ENCODE measurements around the gene SELENOO.
"Not testable (repeated sequence)": the region's sequence is repeated elsewhere in the genome, so short reads cannot be mapped to it uniquely, and the experiment has no call there.

Gene SELENOO, protein sequence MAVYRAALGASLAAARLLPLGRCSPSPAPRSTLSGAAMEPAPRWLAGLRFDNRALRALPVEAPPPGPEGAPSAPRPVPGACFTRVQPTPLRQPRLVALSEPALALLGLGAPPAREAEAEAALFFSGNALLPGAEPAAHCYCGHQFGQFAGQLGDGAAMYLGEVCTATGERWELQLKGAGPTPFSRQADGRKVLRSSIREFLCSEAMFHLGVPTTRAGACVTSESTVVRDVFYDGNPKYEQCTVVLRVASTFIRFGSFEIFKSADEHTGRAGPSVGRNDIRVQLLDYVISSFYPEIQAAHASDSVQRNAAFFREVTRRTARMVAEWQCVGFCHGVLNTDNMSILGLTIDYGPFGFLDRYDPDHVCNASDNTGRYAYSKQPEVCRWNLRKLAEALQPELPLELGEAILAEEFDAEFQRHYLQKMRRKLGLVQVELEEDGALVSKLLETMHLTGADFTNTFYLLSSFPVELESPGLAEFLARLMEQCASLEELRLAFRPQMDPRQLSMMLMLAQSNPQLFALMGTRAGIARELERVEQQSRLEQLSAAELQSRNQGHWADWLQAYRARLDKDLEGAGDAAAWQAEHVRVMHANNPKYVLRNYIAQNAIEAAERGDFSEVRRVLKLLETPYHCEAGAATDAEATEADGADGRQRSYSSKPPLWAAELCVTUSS

DNA sequence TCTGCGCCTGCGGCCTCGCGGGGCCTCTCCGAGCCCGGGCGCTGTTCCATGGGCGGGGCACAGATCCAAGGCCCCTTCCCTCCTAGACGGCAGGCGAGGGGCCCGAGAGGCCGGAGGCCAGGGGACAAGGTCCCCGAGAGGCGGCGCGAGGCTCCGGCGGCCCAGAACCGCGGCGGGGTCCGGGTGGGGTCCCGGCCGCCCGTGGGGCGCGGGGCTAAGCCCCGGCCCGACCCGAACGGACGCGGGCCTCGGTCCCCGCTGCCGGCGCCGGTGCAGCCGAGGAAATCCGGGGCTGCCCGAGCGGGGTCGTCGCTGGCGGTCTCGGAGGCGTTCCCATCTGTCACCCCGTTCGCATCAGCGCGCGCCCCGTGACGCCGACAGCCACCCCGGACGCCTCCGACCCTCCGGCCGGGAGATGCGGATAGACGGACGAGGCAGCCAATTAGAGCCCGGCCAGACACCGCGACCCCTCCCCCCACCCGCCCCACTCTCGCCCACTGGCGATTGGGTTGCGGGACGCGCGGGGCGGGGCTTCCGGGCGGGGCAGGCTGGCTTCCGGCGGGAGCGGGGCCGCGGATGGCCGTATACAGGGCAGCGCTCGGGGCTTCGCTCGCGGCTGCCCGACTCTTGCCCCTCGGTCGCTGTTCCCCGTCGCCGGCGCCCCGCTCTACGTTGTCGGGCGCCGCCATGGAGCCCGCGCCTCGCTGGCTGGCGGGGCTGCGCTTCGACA is at the start of gene SELENOO:
Gene SELENOO, plus strand, starts transcription at position 551 of the 730 bp plus-strand sequence. Its CDS starts 26 bp downstream, at position 577.
- DNase-seq, result peak; percentile 72

DNA sequence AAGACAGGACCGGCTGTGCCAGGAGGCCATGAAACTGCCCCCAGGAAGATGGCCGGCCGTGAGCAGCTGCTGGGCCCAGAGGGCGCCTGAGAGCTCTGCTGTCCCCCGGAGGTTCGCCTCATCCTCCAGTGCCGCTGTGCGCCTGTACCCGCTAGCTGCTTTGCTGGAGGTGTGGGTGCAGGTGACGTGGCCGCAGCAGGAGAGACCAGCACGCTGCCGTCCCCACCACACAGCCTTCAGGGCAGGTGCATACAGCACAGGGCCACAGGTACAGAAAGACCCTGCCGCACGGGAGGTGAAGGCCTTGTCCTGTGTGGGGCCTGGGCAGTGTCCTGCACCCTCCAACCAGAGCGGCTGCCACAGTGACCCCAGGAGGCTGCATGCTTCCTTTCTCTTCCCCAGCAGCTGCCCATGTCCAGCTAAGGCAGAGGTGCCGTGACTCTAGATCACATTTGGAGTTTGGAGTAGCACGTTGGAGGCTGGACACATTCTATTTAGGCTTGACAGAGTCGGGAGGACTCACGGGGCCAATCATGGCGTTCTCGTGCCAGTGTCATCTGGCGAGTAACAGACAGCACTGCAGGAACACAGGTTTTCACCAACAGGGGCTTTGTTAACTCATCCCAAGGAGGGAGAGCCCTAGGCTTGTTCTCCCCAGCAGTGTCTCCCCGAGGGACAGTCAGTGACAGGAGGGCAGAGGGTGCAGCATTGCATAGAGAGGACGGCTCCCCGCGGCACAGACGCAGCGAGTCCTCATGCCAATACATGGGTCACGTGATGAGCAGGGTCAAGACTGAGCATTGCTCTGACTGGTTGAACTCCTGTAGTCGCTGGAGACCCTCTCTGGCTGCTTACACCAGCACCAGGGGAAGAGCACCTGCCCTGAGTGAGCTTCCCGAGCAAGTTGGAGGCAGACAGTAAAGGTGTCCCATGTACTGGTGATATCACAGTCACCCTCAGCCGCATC is 49.0 kb upstream of the SELENOO start:
- DNase-seq, result no peak

DNA sequence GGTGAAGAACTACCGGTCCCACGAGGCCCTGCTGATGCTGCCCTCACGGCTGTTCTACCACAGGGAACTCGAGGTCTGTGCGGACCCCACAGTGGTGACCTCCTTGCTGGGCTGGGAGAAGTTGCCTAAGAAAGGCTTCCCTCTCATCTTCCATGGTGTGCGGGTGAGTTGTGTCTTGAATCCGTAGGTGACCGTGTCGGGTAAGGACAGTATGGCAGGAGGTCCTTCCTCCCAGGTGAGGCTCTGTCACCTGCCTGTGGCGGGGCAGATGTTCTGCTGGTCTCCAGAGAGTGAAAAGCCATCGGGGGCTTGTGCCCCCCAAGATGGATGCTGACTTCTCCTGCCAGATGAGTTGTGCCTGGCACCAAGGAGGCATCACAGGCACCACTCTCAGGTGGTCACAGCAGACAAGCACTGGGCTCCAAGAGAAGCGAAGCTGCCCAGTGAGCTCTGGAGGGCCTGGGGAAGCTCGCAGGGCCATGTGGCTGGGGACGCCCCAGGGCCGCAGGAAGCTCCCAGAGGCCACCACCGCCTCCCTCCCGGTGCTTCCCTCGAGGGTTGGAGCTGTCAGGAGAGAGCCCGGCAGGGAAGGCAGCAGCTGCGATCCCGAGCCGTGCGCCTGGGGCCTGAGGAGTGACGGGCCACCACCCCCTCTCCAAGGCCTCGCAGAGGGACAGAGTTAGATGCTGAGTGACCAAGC is 47.6 kb upstream of the SELENOO start:
- no peak for DNase-seq

DNA sequence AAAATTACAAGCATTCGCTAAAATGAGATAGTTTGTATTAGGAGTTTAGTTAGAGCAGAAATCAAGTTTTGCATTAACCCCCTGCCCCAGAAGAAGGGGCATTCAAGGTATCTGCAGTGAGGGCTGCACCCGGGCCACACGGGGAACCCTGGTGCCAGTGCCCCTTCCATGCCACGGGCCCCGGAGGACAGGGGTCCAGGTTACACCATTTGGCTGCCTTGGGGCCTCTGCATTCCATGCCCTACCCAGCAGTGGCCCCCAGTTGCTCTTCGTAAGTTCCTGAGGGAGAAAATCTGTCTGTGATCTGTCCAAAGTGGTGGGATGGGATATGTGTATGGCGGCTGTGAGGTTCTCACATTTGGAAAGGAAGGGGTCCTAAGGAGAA is 47.1 kb upstream of the SELENOO start:
- DNase-seq, result no peak

DNA sequence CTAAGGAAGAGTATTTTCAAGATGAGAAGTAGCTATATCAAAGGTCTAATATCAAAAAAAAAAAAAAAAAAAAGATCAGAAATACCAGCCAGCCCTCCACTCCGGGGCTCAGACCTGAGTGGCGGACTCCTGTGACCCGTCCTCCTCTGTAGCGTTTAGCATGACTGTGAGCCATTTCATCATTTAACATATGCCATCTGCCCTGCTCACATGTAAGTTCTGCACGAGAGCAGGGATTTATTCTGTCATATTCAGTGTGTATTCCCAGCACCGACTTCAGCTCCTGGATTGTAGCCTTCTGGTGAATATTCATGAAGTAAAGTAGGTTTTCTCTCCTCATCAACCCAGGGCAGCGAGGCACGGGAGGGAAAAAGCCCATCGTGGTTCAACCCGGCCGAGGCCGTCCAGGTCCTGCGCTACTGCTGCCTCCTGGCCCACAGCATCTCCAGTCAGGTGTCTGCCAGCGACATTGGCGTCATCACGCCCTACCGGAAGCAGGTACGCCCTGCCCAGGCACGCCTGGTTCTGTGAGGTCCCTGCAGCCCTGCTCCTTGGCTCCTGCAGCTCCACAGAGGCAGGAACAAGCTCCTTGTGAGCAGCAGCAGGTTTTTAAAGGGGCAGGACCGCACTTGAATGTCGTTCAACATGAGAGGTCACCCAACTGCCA is 43.0 kb upstream of the SELENOO start:
- DNase-seq, result no peak

DNA sequence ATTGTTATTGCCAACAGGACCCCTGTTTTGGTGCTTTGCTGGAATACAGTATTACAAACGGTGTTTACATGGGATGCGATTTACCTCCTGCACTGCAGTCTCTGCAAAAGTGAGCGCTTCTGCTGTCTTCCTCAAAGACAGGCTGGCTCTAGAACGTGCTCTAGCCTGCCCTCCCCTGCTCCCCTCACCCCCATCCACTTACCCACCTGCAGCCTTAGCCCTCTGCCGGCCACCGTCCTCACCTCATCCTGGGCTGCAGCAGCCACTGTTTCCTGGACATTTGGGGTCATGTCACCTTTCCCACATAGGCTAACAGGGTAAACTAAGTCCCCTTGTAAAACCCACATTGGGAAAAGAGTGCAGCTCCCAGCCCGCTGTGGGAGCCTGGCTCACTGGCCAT is 39.9 kb upstream of the SELENOO start:
- no peak for DNase-seq

DNA sequence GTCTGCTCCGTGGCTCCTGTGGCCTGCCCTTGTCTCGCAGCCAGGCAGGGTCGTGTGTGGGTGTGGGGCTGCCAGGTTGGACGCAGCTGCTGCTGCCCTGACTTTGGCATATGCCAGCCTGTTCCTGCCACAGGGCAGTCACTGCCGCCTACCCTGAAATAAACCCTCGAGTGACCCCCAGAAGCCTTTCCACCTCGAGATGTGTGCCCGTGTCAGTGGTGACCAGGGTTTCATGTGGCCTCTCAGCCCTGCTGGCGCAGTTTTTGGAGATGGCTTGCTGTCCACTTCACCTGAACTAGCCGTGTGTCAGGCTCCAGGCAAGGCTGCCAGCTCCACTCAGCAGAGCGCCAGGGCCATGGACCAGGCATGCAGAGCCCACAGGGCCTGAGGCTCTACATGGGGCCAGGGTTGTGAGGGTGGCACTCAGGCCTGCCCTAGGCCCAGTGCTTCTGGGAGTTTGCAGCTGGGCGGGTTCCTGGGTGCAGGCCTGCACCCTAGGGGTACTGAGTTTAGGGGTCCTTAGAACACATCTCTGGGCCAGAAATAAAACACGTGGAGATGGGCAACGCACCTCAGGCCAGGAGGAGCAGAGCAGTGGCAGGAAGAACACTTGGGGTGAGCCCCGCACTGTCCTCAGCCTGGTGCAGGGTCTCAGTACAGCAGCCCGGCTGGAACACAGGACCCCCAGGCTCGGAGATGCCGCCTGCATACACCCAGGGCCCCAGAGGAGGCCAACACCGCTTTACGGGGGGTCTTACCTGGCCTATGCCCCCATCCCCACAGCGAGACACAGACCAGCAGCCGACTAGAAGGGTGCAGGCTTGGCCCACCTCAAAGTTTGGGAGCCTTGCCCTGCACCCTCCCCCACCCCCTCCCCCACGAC is 39.1 kb upstream of the SELENOO start:
- no peak for DNase-seq

DNA sequence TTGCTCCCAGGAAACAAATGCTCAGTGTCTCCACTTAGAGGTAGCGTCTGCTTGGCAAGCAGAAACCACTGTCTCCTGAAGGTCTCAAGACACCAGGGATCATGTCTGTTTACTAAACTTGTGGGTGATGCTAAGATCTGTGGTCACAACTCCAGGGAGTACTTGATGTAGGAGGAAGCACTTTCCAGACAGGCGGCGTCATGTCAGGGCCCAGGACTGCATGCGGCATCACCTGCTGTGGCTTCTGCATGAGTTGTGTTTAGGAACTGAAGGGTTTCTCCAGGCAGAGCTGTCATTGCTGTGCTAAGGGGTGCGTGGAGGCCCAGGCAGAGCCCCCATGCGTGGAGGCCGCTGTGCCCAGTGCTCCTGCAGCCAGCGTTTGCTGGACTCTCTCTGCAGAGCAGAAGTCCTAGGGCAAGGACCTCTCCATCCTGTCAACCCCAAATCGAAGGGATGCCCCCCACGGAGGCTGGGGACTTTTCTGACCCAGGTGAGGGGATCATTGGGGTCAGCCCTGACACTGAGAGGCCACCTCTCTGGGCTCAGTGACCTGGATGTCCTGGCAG is 38.3 kb upstream of the SELENOO start:
- no peak for DNase-seq

DNA sequence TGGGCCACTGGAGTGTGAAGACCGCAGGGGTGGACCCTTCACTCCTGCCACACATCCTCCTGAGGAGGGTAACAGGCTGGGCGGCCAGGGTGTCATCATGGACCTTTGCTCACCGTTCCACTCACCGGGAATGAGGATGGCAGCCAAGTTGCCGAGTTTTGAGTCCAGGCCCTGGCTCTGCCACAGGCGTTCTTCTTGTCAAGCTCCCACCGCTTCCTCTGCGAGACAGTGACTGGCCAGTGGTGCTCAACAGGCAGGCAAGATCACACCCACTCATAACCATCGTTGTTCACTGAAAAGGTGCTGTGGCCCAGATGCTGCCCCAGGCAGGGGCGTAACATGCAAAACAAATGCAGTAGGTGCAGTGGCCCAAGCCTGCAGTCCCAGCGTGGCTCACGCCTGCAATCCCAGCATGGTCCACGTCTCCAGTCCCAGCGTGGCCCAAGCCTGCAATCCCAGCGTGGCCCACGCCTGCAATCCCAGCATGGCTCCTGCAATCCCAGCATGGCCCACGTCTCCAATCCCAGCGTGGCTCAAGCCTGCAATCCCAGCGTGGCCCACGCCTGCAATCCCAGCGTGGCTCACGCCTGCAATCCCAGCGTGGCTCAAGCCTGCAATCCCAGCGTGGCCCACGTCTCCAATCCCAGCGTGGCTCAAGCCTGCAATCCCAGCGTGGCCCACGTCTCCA is 35.2 kb upstream of the SELENOO start:
- no peak for DNase-seq

DNA sequence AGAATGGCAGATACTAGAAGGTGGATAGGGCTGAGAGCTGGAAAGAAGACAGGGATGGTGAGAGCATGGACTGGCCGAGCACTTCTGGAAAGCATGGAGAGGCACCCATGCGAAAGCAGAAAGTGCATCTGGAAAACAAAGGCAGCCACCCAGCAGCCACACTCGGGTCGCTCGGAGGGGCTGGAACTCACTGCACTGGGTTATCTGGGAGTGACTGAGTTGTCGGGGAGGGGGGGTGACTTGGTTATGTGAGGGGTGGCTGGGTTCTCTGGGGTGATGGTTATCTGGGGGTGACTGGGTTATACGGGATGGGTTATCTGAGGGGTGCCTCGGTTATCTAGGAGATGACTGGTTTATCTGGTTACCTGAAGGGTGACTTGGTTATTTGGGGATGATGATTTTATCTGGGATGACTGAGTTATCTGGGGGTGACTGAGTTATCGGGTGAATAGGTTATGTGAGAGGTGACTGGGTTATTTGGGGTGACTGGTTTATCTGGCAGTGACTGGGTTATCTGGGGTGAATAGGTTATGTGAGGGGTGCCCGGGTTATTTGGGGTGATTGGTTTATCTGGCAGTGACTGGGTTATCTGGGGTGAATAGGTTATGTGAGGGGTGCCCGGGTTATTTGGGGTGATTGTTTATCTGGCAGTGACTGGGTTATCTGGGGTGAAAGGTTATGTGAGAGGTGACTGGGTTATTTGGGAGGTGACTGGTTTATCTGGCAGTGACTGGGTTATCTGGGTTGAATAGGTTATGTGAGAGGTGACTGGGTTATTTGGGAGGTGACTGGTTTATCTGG is 32.9 kb upstream of the SELENOO start:
- DNase-seq, result no peak

DNA sequence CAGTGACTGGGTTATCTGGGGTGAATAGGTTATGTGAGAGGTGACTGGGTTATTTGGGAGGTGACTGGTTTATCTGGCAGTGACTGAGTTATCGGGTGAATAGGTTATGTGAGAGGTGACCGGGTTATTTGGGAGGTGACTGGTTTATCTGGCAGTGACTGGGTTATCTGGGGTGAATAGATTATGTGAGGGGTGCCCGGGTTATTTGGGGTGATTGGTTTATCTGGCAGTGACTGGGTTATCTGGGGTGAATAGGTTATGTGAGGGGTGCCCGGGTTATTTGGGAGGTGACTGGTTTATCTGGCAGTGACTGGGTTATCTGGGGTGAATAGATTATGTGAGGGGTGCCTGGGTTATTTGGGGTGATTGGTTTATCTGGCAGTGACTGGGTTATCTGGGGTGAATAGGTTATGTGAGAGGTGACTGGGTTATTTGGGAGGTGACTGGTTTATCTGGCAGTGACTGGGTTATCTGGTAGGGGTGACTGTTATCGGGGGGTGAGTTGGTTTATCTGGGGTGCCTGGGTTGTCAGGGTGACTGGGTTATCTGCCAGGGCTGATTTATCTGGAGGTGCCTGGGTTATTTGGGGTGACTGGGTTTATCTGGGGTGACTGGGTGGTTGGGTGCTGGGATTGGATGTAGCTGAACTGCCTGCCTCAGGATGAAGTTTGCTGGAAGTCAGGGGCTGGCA is 32.2 kb upstream of the SELENOO start:
- DNase-seq, result not testable (repeated sequence)

DNA sequence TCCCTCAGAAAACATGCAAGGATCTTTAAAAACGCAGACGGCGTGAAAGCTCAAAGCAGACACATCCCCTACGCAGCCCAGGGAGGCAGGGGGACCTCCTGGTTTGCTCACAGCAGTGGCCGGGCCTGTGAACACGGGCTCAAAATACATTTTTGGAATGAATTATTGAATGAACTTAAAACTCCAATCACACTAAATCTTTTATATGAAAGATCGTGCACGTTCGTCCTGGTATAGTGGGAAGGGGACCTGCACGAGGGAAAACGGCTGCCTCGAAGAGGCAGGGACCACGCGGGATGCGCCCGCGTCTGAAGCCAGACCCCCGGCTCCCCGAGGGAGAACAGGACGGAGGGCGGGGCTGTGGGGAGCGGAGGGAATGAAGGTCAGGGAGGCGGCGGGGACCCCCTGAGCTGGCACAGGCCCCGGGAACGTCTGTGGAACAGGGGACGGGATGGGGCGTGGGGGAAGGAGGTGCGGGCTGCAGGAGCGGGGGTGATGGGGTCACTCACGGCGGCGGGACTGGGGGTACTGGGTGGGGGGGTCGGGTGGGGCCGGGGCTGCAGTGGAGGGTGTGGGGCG is 31.5 kb upstream of the SELENOO start:
- DNase-seq, result no peak

DNA sequence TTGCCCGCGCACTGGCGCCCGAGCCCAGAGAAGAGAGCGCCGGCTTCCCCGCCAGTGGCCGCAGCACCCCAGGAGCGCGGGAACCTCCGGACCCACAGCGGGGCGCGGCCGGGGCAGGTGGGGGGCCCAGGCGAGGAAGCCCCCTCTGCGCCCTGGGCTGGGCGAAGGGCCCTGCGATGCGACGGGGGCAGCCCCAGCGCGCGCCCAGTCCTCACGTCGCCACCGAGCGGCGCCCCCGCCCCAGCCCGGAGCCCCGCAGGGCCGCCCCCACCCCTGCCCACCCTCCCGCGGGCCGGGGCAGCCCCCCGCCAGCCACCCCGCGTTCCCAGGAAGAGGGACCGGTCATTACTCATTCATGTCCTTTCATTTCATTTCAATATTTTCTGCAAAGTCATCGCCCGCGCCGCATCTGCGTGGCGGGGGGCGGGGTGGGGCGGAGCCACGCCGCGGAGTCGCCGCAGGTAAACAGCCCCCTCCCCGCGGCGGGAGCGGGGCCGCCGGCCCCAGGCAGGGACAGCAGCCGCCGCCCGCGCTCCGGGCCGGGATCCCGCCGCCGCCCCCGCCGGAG is 31.0 kb upstream of the SELENOO start:
- no peak for DNase-seq

DNA sequence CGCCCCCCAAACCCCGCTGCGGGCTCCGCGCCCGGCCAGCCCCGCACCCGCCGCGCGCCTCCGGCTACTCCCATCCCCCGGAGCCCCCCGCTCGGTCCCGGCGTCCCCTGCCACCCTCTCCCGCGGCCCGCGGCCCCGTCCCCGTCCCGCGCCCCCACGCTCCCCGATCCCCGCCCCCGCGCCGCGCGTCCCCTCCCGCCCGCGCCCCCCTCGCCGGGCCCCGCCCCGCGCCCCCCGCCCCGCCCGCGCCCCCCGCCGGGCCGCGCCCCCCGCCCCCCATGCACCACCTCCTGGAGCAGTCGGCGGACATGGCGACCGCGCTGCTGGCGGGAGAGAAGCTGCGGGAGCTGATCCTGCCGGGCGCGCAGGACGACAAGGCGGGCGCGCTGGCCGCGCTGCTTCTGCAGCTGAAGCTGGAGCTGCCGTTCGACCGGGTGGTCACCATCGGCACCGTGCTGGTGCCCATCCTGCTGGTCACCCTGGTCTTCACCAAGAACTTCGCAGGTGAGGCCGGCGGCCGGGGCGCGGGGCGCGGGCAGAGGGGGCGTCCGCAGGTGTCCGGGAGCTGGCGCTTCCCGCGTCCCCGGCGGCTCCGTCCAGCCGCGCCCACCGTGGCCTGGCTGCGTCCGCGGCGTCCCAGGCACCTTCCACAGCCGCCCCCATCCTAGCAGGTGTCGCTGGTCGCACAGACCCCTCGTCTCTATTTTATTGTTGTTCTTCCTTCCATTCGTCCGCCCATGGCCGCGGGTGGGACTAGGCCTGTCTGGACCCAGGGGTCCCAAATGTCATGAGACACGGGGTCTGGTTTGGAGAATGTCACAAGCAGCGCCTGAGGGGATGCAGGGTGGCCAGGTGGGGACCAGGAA is 30.1 kb upstream of the SELENOO start, which contains the start of gene PANX2:
Gene PANX2, plus strand, starts transcription at position 279 of the 866 bp plus-strand sequence. Its CDS starts 0 bp downstream, at position 279.
- no peak for DNase-seq

DNA sequence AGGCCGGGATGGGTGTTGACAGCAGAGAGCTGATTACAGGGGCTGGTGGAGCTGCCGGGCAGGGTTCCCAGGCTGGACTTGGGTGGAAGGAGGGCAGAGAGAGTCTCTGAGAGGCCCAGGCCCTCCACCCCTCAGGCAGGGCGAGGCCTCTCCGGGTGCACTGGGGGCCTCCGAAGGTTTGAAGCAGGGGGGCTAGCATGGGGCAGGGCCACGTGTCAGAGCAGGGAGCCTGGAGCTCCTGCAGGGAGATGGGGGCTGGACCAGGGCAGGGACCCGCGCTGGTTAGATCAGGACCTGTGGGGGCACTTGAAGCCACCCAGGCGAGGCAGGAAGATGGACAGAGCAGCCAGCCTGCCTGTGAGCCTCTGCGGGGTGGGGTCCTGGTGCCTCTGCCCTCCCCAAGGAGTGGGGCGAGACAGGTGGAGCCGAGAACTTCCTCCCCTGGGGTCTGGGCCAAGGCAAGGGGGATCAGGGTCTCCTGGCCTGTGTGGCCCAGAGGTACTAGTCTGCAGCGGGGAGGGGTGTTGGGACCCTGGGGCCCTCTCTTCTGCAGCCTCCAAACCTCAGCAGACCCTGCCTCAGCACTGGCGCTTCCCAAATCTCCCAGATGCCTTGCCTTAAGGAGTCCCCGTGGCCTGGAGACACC is 29.4 kb upstream of the SELENOO start:
- DNase-seq, result no peak

Data from GOT3 (cell line).